HepG2 (cell line): ENCODE results near the gene ATG9A. TPM values are rescaled to one million over a fixed set of nuclear protein-coding genes. Genes with fewer than 3 reads are reported as not detected.

ENCODE experiments used
- ATRX ChIP-seq: sonication (generic); formaldehyde crosslinking; IDR thresholded peaks from 2 replicates; pipeline ENCODE4 v1.4.0; 2020; ENCODE audit warnings: missing genetic modification reagents, borderline replicate concordance
- GPBP1L1 ChIP-seq: sonication (generic); formaldehyde crosslinking; IDR thresholded peaks from 2 replicates; pipeline ENCODE4 v1.5.0; 2020; ENCODE audit warnings: mild to moderate bottlenecking, missing genetic modification reagents
- GZF1 ChIP-seq: sonication (generic); formaldehyde crosslinking; IDR thresholded peaks from 2 replicates; pipeline ENCODE4 v1.5.1; 2020; ENCODE audit warnings: mild to moderate bottlenecking, missing genetic modification reagents
- JUN ChIP-seq: sonication (generic); formaldehyde crosslinking; IDR thresholded peaks from 2 replicates; pipeline ENCODE4 v1.4.0; 2020; ENCODE audit warnings: mild to moderate bottlenecking, missing genetic modification reagents
- JUNB ChIP-seq: sonication (generic); formaldehyde crosslinking; IDR thresholded peaks from 2 replicates; pipeline ENCODE4 v1.8.0; 2022; ENCODE audit warnings: missing genetic modification reagents, mild to moderate bottlenecking, borderline replicate concordance
- KMT2A ChIP-seq: sonication (generic); formaldehyde crosslinking; IDR thresholded peaks from 2 replicates; pipeline ENCODE4 v1.4.0; 2020; ENCODE audit warnings: missing genetic modification reagents
- MAFK ChIP-seq, 2 experiments: IDR thresholded peaks in 1 of 2; conservative IDR thresholded peaks in 1 of 2; 2 replicates each; pipeline ENCODE4 v1.6.1; 2011; ENCODE audit warnings: improper control_type of control experiment in 2 of 2, low read length in 2 of 2
- MED8 ChIP-seq: sonication (generic); formaldehyde crosslinking; IDR thresholded peaks from 2 replicates; pipeline ENCODE4 v1.8.1; 2023; ENCODE audit warnings: mild to moderate bottlenecking, missing genetic modification reagents; ENCODE audit not compliant: insufficient replicate concordance
- MIXL1 ChIP-seq: IDR thresholded peaks from 2 replicates; pipeline ENCODE4 v1.6.1; 2016
- MXD4 ChIP-seq: IDR thresholded peaks from 2 replicates; pipeline ENCODE4 v1.6.1; 2016; ENCODE audit warnings: mild to moderate bottlenecking, missing biosample characterization, missing genetic modification reagents
- PHF8 ChIP-seq: sonication (generic); formaldehyde crosslinking; IDR thresholded peaks from 2 replicates; pipeline ENCODE4 v1.5.0; 2020; ENCODE audit warnings: missing genetic modification reagents
- RBM39 ChIP-seq: fragments of 200-400 bp; formaldehyde crosslinking; IDR thresholded peaks from one replicate; pipeline ENCODE4 v1.6.1; 2018; ENCODE audit warnings: antibody characterized with exemption, mild to moderate bottlenecking, low read depth, low read length; ENCODE audit not compliant: poor library complexity, severe bottlenecking
- RELA ChIP-seq: sonication (generic); formaldehyde crosslinking; IDR thresholded peaks from 2 replicates; pipeline ENCODE4 v1.4.0; 2020; ENCODE audit warnings: missing genetic modification reagents
- SPEN ChIP-seq: sonication (generic); formaldehyde crosslinking; IDR thresholded peaks from 2 replicates; pipeline ENCODE4 v1.5.1; 2020; ENCODE audit warnings: low read depth, mild to moderate bottlenecking, missing genetic modification reagents
- SRSF1 ChIP-seq: fragments of 200-400 bp; formaldehyde crosslinking; optimal IDR thresholded peaks from 2 replicates; pipeline ENCODE3; 2017; ENCODE audit warnings: mild to moderate bottlenecking, low read depth, low read length, moderate library complexity
- THAP7 ChIP-seq: sonication (generic); formaldehyde crosslinking; IDR thresholded peaks from 2 replicates; pipeline ENCODE4 v1.8.1; 2023; ENCODE audit warnings: mild to moderate bottlenecking, missing genetic modification reagents
- ZMYM4 ChIP-seq: sonication (generic); formaldehyde crosslinking; IDR thresholded peaks from 2 replicates; pipeline ENCODE4 v1.8.1; 2023; ENCODE audit warnings: mild to moderate bottlenecking, missing genetic modification reagents
- ZNF18 ChIP-seq: sonication (generic); formaldehyde crosslinking; IDR thresholded peaks from 2 replicates; pipeline ENCODE4 v1.8.0; 2022; ENCODE audit warnings: mild to moderate bottlenecking, missing genetic modification reagents; ENCODE audit not compliant: insufficient replicate concordance
- ZNF230 ChIP-seq: sonication (generic); formaldehyde crosslinking; IDR thresholded peaks from 2 replicates; pipeline ENCODE4 v1.4.0; 2020; ENCODE audit warnings: mild to moderate bottlenecking, missing genetic modification reagents
- ZNF3 ChIP-seq: IDR thresholded peaks from 2 replicates; pipeline ENCODE4 v1.7.0; 2017; ENCODE audit warnings: inconsistent platforms
- ZNF329 ChIP-seq: sonication (generic); formaldehyde crosslinking; IDR thresholded peaks from 2 replicates; pipeline ENCODE4 v1.9.0; 2021; ENCODE audit warnings: low read depth, mild to moderate bottlenecking, missing genetic modification reagents
- ZNF430 ChIP-seq: sonication (generic); formaldehyde crosslinking; IDR thresholded peaks from 2 replicates; pipeline ENCODE4 v1.9.0; 2021; ENCODE audit warnings: mild to moderate bottlenecking, missing genetic modification reagents
- ZNF468 ChIP-seq: sonication (generic); formaldehyde crosslinking; IDR thresholded peaks from 2 replicates; pipeline ENCODE4 v1.8.0; 2022; ENCODE audit warnings: mild to moderate bottlenecking, moderate library complexity, missing genetic modification reagents
- ZNF660 ChIP-seq: sonication (generic); formaldehyde crosslinking; IDR thresholded peaks from 2 replicates; pipeline ENCODE4 v1.5.1; 2020; ENCODE audit warnings: mild to moderate bottlenecking, low read depth, missing genetic modification reagents, borderline replicate concordance
- ZNF724P ChIP-seq: sonication (generic); formaldehyde crosslinking; IDR thresholded peaks from 2 replicates; pipeline ENCODE4 v1.8.0; 2022; ENCODE audit warnings: missing genetic modification reagents, borderline replicate concordance
- polyA plus RNA-seq, 8 experiments: library from polyadenylated mRNA; depleted of rRNA in 3 of 8; stranded (reverse) in 7 of 8; unstranded in 1 of 8; fragments of >200 nt; fragmentation: Illumina TruSeq in 4 of 8; extraction: Trizol in 4 of 8; gene quantifications; 2 replicates each; pipeline versions ENCODE4 v1.2.1 to v1.2.3, GENCODE V29; 2011 to 2016; ENCODE audit warnings: low read depth in 4 of 8, missing spikeins in 1 of 8, mixed read lengths in 1 of 8; ENCODE audit not compliant: insufficient read depth in 1 of 8
- total RNA-seq, 5 experiments: library from RNA; depleted of rRNA; stranded (reverse); fragments of >200 nt; fragmentation: Illumina TruSeq; extraction: Trizol; gene quantifications; 2 replicates each; pipeline ENCODE4 v1.2.3, GENCODE V29; 2016; ENCODE audit warnings: low read depth in 1 of 5

Gene ATG9A
- total and polyA plus RNA-seq, 2 of the 13 experiments (the other 11 are each of a cell fraction or from before 2014, with no cell fraction given), result 35.0 to 131 TPM

GRCh38 chr2:219206328-219207133 is 22.9 kb downstream of the ATG9A start, which contains the start of gene ZFAND2B (continued):
- TF ChIP-seq MXD4 (CRISPR knock-in tag), result peak; percentile 62; the same call in 1 of the 2 replicates
- peak; percentile 67 for TF ChIP-seq SRSF1
- no peak for TF ChIP-seq ATRX
- TF ChIP-seq ZNF660, result no peak
- peak; percentile 94 for TF ChIP-seq ZNF230 (CRISPR knock-in tag)
- TF ChIP-seq SPEN (CRISPR knock-in tag), result peak; percentile 89
- peak; percentile 70 for TF ChIP-seq MED8 (CRISPR knock-in tag)
- peak; percentile 89 for TF ChIP-seq PHF8
- no peak for TF ChIP-seq ZNF468
- no peak for TF ChIP-seq MAFK (conservative IDR thresholded peaks at IDR 0.05 in 1 of 2, IDR thresholded peaks at IDR 0.05 in 1 of 2; ENCODE audit: low read length in 2 of 2)
- no peak for TF ChIP-seq JUNB (CRISPR knock-in tag)
- 0 out of 2 replicates have a peak, but pooled peaks have one; percentile 30 for TF ChIP-seq ZNF329 (CRISPR knock-in tag)
- TF ChIP-seq GPBP1L1 (CRISPR knock-in tag), result no peak
- TF ChIP-seq ZMYM4 (CRISPR knock-in tag), result peak; percentile 84
- TF ChIP-seq ZNF18 (CRISPR knock-in tag), result peak; percentile 73
- TF ChIP-seq MIXL1 (CRISPR knock-in tag), result no peak
- TF ChIP-seq RBM39, result peak; percentile 76
- TF ChIP-seq JUN (CRISPR knock-in tag), result peak; percentile 83
- 0 out of 2 replicates have a peak, but pooled peaks have one; percentile 29 for TF ChIP-seq ZNF430
- peak; percentile 99 for TF ChIP-seq ZNF724P (CRISPR knock-in tag)
- peak; percentile 59; the same call in 1 of the 2 replicates for TF ChIP-seq GZF1 (CRISPR knock-in tag)
- TF ChIP-seq RELA (CRISPR knock-in tag), result peak; percentile 76; the same call in 1 of the 2 replicates
- peak; percentile 87; the same call in 1 of the 2 replicates for TF ChIP-seq THAP7 (CRISPR knock-in tag)
- no peak for TF ChIP-seq ZNF3 (CRISPR knock-in tag)
- TF ChIP-seq KMT2A (CRISPR knock-in tag), result peak; percentile 66
